Uterus (tissue), 4 donors: Measurements from ENCODE around the gene ELOB. TPM values are rescaled to one million over a fixed set of nuclear protein-coding genes. Genes with fewer than 3 reads are reported as not detected.

Experiments used
- DNase-seq, 2 donors: peaks; one replicate each; pipeline ENCODE4 v3.0.0-alpha.2; 2019 to 2020
- H3K27ac ChIP-seq, 2 donors: fragments of 200-600 bp; sonication (generic); 1 replicate in 1 of 2; 2 replicates in 1 of 2; pipeline ENCODE4 v1.5.1; 2016 to 2018
- H3K27me3 ChIP-seq, 2 donors: fragments of 200-600 bp; sonication (generic); one replicate each; pipeline ENCODE4 v1.5.1; 2018 to 2019; ENCODE audit warnings: control low read depth in 1 of 2
- H3K36me3 ChIP-seq, 2 donors: fragments of 200-600 bp; sonication (generic); one replicate each; pipeline ENCODE4 v1.5.1; 2019; ENCODE audit warnings: control low read depth in 1 of 2
- H3K4me1 ChIP-seq, 2 donors: fragments of 200-600 bp; sonication (generic); one replicate each; pipeline ENCODE4 v1.5.1; 2018 to 2019; ENCODE audit warnings: control low read depth in 1 of 2
- H3K4me3 ChIP-seq, 2 donors: fragments of 200-600 bp; sonication (generic); 1 replicate in 1 of 2; 2 replicates in 1 of 2; pipeline ENCODE4 v1.5.1; 2018 to 2019; ENCODE audit warnings: mild to moderate bottlenecking in 1 of 2
- H3K9me3 ChIP-seq, 2 donors: fragments of 200-600 bp; sonication (generic); one replicate each; pipeline ENCODE4 v1.5.1; 2019; ENCODE audit warnings: control low read depth in 1 of 2
- POLR2A ChIP-seq, 2 donors: fragments of 450-650 bp; IDR thresholded peaks; one replicate each; pipeline ENCODE4 v1.6.1; 2016; ENCODE audit warnings: antibody characterized with exemption in 2 of 2, mild to moderate bottlenecking in 1 of 2, moderate library complexity in 1 of 2
- intact Hi-C: fragments of 100-400 bp; cut with DNase I; formaldehyde crosslinking; loops from one replicate; pipeline ENCODE4 v1.15.1; 2023; ENCODE audit warnings: low total_unique reads
- total RNA-seq, 4 donors: library from RNA; depleted of rRNA in 3 of 4; stranded (reverse); fragments of >200 nt in 3 of 4; gene quantifications; one replicate each; pipeline versions ENCODE4 v1.1.0 to v1.2.4, GENCODE V29; 2014 to 2023
- TF ChIP-seq, protein P1 (sequence below), 4 experiments: fragments of 200-600 bp in 2 of 4; fragments of 450-650 bp in 2 of 4; sonication (generic) in 2 of 4; IDR thresholded peaks; one replicate each; pipeline ENCODE4 v1.5.1; 2016 to 2019; ENCODE audit warnings: antibody characterized with exemption in 4 of 4, mild to moderate bottlenecking in 2 of 4, moderate library complexity in 1 of 4
- donor health status: DM: yes; HTN: yes; CAD: no.

ELOB gene
- total RNA-seq, 4 donors from 2014 or later: 88.4 to 524 (median 219) TPM

DNA sequence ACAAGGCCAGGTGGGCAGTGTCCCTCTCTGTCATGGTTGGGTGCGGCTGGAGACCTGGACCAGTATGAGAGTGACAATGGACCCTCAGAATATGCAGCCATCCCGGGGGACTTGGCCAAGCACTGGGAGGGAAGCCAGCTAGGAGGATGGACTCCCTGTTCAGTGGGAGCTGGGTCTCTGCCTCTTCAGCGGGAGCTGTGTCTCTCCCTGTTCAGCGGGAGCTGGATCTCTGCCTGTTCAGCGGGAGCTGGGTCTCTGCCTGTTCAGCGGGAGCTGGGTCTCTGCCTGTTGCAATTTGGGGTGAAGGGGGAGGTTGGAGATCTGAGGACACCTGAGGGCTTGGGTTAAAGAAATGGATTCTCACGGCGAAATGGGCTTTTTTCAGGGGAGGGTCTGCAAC is 14.1 kb upstream of the ELOB start:
- intact Hi-C loops: no loop called here
- no peak for DNase-seq
- Histone ChIP-seq H3K27ac (no peak overlapping the region), H3K27me3 (peaks cover 0 to 14% of the 10 kb centered on the region in 2 donors), H3K4me1 (no peaks in the 10 kb centered on the region), H3K9me3 (no peaks in the 10 kb centered on the region), H3K4me3 (no peak overlapping the region), H3K36me3 (no peaks in the 10 kb centered on the region)
- TF ChIP-seq, protein P1, sequence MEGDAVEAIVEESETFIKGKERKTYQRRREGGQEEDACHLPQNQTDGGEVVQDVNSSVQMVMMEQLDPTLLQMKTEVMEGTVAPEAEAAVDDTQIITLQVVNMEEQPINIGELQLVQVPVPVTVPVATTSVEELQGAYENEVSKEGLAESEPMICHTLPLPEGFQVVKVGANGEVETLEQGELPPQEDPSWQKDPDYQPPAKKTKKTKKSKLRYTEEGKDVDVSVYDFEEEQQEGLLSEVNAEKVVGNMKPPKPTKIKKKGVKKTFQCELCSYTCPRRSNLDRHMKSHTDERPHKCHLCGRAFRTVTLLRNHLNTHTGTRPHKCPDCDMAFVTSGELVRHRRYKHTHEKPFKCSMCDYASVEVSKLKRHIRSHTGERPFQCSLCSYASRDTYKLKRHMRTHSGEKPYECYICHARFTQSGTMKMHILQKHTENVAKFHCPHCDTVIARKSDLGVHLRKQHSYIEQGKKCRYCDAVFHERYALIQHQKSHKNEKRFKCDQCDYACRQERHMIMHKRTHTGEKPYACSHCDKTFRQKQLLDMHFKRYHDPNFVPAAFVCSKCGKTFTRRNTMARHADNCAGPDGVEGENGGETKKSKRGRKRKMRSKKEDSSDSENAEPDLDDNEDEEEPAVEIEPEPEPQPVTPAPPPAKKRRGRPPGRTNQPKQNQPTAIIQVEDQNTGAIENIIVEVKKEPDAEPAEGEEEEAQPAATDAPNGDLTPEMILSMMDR (IDR thresholded peaks at IDR 0.05): no peak
- no peak for TF ChIP-seq POLR2A (IDR thresholded peaks at IDR 0.05)

DNA sequence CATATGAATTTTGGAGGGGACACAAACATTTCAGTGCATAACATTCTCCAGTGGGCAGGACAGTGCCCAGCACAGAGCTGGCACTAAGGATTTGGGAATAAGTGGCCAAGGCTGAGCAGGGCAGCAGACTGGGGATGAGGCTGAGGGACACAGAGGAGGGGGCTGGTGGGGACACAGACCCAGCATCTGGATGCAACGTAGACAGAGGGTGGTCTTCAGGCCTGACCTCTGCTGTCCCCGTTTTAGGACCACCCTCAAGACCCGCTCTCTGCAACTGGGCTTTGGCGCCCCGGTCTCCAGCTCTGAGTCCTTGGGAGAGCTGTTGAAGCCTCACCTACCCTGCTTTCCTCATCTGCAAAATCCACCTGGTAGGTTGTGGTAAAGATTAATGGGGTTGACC is 13.6 kb upstream of the ELOB start:
- no peak overlapping the region for H3K27ac ChIP-seq
- no peaks in the 10 kb centered on the region for H3K4me1 ChIP-seq
- no peaks in the 10 kb centered on the region for H3K36me3 ChIP-seq
- H3K9me3 ChIP-seq: no peaks in the 10 kb centered on the region
- no peak overlapping the region for H3K4me3 ChIP-seq
- TF ChIP-seq, protein P1 (IDR thresholded peaks at IDR 0.05): no peak
- TF ChIP-seq POLR2A (IDR thresholded peaks at IDR 0.05): no peak
- DNase-seq: no peak
- H3K27me3 ChIP-seq: peaks cover 3 to 20% of the 10 kb centered on the region in 2 donors
- intact Hi-C loops: no loop called here

GRCh38 chr16:2787961-2788360 is 10.9 kb upstream of the ELOB start:
- intact Hi-C loops: no loop called here
- DNase-seq: no peak
- peaks cover 6 to 22% of the 10 kb centered on the region in 2 donors for H3K27me3 ChIP-seq

GRCh38 chr16:2787406-2787805 is 10.3 kb upstream of the ELOB start, which contains the start of gene PRSS33:
TSS of gene PRSS33 (minus strand) at chr16:2787560. CDS start at chr16:2786547, 1,013 bp downstream.
- intact Hi-C loops: no loop called here
- DNase-seq: no peak
- H3K4me1 ChIP-seq: no peaks in the 10 kb centered on the region
- no peak for TF ChIP-seq POLR2A (IDR thresholded peaks at IDR 0.05)
- TF ChIP-seq, protein P1 (IDR thresholded peaks at IDR 0.05): no peak
- peaks cover 6 to 22% of the 10 kb centered on the region in 2 donors for H3K27me3 ChIP-seq
- no peaks in the 10 kb centered on the region for H3K9me3 ChIP-seq
- no peaks in the 10 kb centered on the region for H3K36me3 ChIP-seq
- no peak within 1 kb of the TSS for H3K27ac ChIP-seq
- H3K4me3 ChIP-seq: no peak within 1 kb of the TSS

More at GRCh38 chr16:2787961-2788360, 10.9 kb upstream of the ELOB start:
- Histone ChIP-seq H3K27ac (no peak overlapping the region), H3K36me3 (no peaks in the 10 kb centered on the region), H3K4me1 (no peaks in the 10 kb centered on the region), H3K4me3 (no peak overlapping the region), H3K9me3 (no peaks in the 10 kb centered on the region)
- no peak for TF ChIP-seq POLR2A (IDR thresholded peaks at IDR 0.05)
- TF ChIP-seq, protein P1 (IDR thresholded peaks at IDR 0.05): no peak

- Histone ChIP-seq H3K9me3 (no peaks in the 10 kb centered on the region), H3K27me3 (peaks cover 6 to 22% of the 10 kb centered on the region in 2 donors), H3K27ac (no peak overlapping the region), H3K4me3 (no peak overlapping the region), H3K4me1 (no peaks in the 10 kb centered on the region), H3K36me3 (no peaks in the 10 kb centered on the region)
- no peak for DNase-seq
- TF ChIP-seq, protein P1 (IDR thresholded peaks at IDR 0.05): no peak
- no peak for TF ChIP-seq POLR2A (IDR thresholded peaks at IDR 0.05)
- intact Hi-C loops: no loop called here
Measured at GRCh38 chr16:2786826-2787151, 9.7 kb upstream of the ELOB start.
